C4-2B (cell line): ENCODE measurements around the gene ARHGAP8.

ENCODE experiments used
- CTCF ChIP-seq: fragments of 450-650 bp; conservative IDR thresholded peaks from 2 replicates; pipeline ENCODE4 v1.5.1; 2017; ENCODE audit warnings: mild to moderate bottlenecking
- ZFX ChIP-seq: fragments of 450-650 bp; IDR thresholded peaks from 2 replicates; pipeline ENCODE4 v1.6.1; 2017

- no peak for TF ChIP-seq CTCF
- TF ChIP-seq ZFX: no peak
These were observed 139.9 kb downstream of the ARHGAP8 start for GRCh38 chr22:44892243-44892642.
